WI38 (cell line): ENCODE results near the gene PPP2R5C.

Source experiments
- H3K4me3 ChIP-seq: 2 replicates; pipeline ENCODE4 v1.5.1; 2011; ENCODE audit warnings: low read depth, mild to moderate bottlenecking, control low read depth, low read length
- TF ChIP-seq, protein P1 (sequence below): IDR thresholded peaks from 2 replicates; pipeline ENCODE4 v1.5.1; 2012; ENCODE audit warnings: low read depth, mild to moderate bottlenecking, control low read depth, low read length

PPP2R5C gene

DNA sequence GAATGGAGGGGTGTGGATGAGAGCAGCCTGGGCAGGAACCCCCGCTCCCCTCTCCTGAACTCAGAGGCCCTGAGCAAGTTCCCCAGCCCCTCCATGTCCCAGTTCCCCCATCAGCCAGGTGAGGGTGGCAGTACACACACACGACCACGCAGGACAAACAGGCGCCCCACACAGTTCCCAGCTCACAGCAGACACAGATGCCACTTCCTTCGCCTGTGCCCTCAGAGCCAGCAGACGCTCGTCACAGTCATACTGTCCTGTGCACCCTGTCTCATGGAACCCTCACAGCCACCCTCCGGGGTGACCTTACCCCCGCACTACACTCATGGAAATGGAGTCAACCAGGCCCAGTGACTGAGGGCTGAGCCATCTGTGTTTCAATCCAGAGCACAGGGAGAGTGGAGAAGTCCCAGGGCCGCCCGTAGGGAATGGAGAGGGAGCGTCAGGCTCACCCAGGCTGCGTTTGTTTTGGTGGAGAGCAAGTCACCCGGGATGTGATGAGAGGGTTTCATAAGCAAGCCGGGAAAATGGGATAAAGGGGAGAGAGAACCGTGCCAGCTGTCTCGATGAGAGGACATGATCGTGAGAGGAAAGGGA, 155.4 kb downstream of the PPP2R5C start:
- no peak overlapping the region for H3K4me3 ChIP-seq
- TF ChIP-seq, protein P1, sequence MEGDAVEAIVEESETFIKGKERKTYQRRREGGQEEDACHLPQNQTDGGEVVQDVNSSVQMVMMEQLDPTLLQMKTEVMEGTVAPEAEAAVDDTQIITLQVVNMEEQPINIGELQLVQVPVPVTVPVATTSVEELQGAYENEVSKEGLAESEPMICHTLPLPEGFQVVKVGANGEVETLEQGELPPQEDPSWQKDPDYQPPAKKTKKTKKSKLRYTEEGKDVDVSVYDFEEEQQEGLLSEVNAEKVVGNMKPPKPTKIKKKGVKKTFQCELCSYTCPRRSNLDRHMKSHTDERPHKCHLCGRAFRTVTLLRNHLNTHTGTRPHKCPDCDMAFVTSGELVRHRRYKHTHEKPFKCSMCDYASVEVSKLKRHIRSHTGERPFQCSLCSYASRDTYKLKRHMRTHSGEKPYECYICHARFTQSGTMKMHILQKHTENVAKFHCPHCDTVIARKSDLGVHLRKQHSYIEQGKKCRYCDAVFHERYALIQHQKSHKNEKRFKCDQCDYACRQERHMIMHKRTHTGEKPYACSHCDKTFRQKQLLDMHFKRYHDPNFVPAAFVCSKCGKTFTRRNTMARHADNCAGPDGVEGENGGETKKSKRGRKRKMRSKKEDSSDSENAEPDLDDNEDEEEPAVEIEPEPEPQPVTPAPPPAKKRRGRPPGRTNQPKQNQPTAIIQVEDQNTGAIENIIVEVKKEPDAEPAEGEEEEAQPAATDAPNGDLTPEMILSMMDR = no peak

DNA sequence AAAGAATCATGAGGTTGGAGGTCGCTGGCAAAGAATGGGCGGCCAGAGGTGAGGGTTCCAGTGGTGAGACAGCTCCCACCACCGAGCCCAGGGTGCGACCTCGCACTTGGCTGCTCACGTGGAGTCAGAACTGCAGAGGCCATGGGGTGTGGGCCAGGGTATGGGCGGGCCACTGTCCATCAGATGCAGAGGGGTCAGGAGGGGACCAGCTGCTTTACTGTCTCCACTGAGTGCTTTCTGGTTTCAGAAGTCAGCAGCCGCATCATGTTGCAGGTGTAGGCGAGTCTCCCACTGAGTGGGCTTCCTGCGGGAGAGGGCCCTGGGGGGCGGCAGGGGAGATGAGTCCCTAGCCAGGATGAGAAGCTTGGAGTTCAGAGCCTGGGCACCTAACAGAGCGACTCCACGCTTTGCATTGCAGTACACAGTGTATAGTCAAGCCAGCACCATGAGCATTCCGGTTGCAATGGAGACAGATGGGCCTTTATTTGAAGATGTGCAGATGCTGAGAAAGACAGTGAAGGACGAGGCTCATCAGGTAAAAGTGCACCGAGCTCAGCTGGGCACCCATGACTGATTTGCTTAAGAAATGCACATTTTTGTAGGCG, 156.0 kb downstream of the PPP2R5C start:
- H3K4me3 ChIP-seq = no peak overlapping the region
- TF ChIP-seq, protein P1 = no peak

DNA sequence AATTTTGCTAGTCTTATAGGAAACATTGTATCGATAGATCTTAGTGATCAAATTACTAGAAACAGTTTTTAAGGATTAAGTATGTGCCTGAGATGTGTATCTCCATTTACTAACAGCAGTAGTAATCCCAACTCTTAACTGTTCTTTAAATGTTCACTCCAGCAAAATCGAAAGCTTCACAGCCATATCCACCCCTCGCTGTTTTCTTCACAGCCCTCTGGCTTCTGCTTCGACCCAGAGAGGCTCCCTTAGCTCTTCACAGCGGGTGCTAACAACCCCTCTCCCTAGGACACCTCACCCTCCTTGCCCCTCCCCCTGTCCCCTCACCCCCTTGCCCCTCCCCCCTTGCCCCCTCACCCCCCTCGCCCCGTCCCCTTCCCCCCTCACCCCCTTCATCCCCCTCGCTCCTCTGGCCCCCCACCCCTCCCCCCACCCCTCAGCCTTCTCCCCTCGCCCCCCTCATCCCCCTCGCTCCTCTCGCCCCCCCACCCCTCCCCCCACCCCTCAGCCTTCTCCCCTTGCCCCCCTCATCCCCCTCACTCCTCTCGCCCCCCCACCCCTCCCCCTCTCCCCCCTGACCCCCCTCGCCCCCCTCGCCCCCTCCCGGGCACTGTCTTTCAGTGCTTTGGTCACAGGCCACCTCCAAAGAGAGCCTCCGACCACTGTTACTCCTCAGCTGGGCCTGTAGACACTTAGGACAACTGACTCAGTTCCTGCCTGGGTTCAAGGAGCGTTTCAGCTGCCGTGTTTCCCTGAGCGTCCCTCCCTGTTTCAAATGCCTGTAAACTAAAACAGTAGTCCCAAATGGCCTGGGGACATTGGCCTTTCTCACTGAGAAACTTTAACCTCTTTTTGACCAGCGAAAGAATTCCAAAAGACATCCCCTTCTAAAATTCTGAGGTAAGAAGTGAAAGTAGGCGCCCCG, 156.8 kb downstream of the PPP2R5C start:
- no peak overlapping the region for H3K4me3 ChIP-seq
- TF ChIP-seq, protein P1 = no peak

GRCh38 chr14:101920271-101920670, 158.8 kb downstream of the PPP2R5C start:
- H3K4me3 ChIP-seq = no peak overlapping the region
- TF ChIP-seq, protein P1 = no peak

- TF ChIP-seq, protein P1 = no peak
- no peak overlapping the region for H3K4me3 ChIP-seq
Measured at GRCh38 chr14:101922866-101923265, 161.4 kb downstream of the PPP2R5C start.

- TF ChIP-seq, protein P1 = no peak
- no peak overlapping the region for H3K4me3 ChIP-seq
Measured at GRCh38 chr14:101925152-101925551, 163.6 kb downstream of the PPP2R5C start.

- TF ChIP-seq, protein P1 = no peak
- H3K4me3 ChIP-seq = no peak overlapping the region
Measured at GRCh38 chr14:101926085-101926484, 164.6 kb downstream of the PPP2R5C start.
